AG04450 (cell line): ENCODE data around the gene ANKS1B. TPM values are rescaled to one million over a fixed set of nuclear protein-coding genes. Genes with fewer than 3 reads are reported as not detected.

Experiments
- CTCF ChIA-PET: fragments of 300-600, 350-600 bp; formaldehyde crosslinking; extraction: SDS; loops from one replicate; lab custom pipeline; 2022; ENCODE audit warnings: antibody characterized with exemption, inconsistent platforms; lab: Charles Lee
- POLR2A ChIA-PET: fragments of 350-600 bp; formaldehyde crosslinking; extraction: SDS; loops from one replicate; lab custom pipeline; 2021; ENCODE audit warnings: antibody characterized with exemption, inconsistent platforms; lab: Yijun Ruan, JAX
- DNase-seq: peaks from one replicate; pipeline ENCODE4 v3.0.0-alpha.2; 2011; ENCODE audit warnings: low read depth, low spot score
- H3K27ac ChIP-seq: one replicate; pipeline ENCODE4 v1.5.1; 2012; ENCODE audit warnings: low read depth, low read length, control low read depth
- H3K27me3 ChIP-seq: one replicate; pipeline ENCODE4 v1.6.0; 2012; ENCODE audit warnings: low read length; ENCODE audit not compliant: control insufficient read depth, insufficient read depth
- H3K4me3 ChIP-seq: 2 replicates; pipeline ENCODE4 v1.5.1; 2011; ENCODE audit warnings: mild to moderate bottlenecking, low read depth, low read length, control low read depth
- H3K9me3 ChIP-seq: 2 replicates; pipeline ENCODE4 v1.5.1; 2012; ENCODE audit warnings: low read length; ENCODE audit not compliant: control insufficient read depth, insufficient read depth
- CTCF ChIP-seq: IDR thresholded peaks from 2 replicates; pipeline ENCODE4 v1.5.1; 2011; ENCODE audit warnings: low read depth, low read length, control low read depth, inconsistent platforms
- polyA plus RNA-seq: library from polyadenylated mRNA; depleted of rRNA; stranded (reverse); fragments of >200 nt; gene quantifications from 2 replicates; pipeline ENCODE4 v1.2.3, GENCODE V29; 2011

ANKS1B gene
- polyA plus RNA-seq, 1 experiment, result 0.22 TPM

- H3K27ac ChIP-seq, result no peak overlapping the region
- ChIA-PET POLR2A (no interaction called here), CTCF (interaction anchor here (0.6 kb wide), 1 partner anchor 98 kb away, joined by 3 read pairs; no protein-coding TSS in a partner anchor)
- no peak overlapping the region for H3K4me3 ChIP-seq
- DNase-seq, result no peak
- no peak for TF ChIP-seq CTCF
- no peaks in the 10 kb centered on the region for H3K27me3 ChIP-seq
- H3K9me3 ChIP-seq, result no peaks in the 10 kb centered on the region
Measured at GRCh38 chr12:99759444-99759843, 225.3 kb downstream of the ANKS1B start.

DNA sequence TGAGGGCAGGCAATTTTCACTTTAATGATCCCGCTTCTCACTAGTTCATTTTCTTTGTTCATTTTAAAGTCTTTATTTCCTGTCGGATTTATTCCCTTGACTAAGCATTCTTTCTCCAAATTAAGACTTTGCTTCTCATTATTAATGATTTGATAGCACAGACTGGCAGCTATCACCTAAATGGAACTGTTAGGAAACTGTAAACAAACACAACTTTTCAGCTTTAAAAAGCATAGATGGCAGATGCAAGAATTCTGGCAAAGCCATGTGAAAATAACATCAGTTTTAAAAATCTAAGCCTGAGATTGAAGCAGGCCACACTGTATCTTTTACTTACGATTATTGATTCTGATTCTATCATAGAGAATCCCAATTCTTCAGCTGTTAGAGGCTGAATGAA lies 225.7 kb downstream of the ANKS1B start:
- TF ChIP-seq CTCF, result no peak
- Histone ChIP-seq H3K9me3 (no peaks in the 10 kb centered on the region), H3K27ac (no peak overlapping the region), H3K4me3 (no peak overlapping the region), H3K27me3 (no peaks in the 10 kb centered on the region)
- DNase-seq, result no peak
- ChIA-PET POLR2A (no interaction called here), CTCF (interaction anchor here (0.6 kb wide), 1 partner anchor 98 kb away, joined by 3 read pairs; no protein-coding TSS in a partner anchor)

DNA sequence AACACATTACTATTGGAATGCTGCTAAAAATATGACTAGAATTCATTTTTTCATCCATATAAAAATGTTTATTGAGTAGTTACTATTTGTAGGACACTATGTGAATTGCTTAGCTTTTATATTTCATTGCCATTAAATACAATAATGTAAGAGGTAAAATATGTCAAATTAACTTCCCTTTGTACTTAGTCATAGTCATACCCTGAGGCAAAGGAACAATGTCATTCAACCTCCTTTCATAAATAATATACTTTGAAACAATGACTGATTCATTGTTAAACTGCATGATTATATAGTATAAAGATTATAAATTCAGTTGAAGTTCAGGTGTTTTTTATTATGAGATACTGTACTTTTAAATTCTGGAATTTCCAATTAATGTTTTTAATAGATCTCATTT lies 232.0 kb downstream of the ANKS1B start:
- no peak for DNase-seq
- H3K27me3 ChIP-seq, result no peaks in the 10 kb centered on the region

GRCh38 chr12:99746538-99746937 lies 238.2 kb downstream of the ANKS1B start:
- ChIA-PET CTCF (no interaction called here), POLR2A (no interaction called here)
- DNase-seq, result no peak
- H3K4me3 ChIP-seq, result no peak overlapping the region
- no peaks in the 10 kb centered on the region for H3K27me3 ChIP-seq
- no peak for TF ChIP-seq CTCF
- H3K9me3 ChIP-seq, result no peaks in the 10 kb centered on the region
- H3K27ac ChIP-seq, result no peak overlapping the region

More for the DNA sequence above, 232.0 kb downstream of the ANKS1B start:
- CTCF ChIA-PET, result no interaction called here
- no peak for TF ChIP-seq CTCF
- no peaks in the 10 kb centered on the region for H3K9me3 ChIP-seq
- POLR2A ChIA-PET, result no interaction called here
- H3K27ac ChIP-seq, result no peak overlapping the region
- H3K4me3 ChIP-seq, result no peak overlapping the region

- DNase-seq, result no peak
Measured at GRCh38 chr12:99745895-99746294, 238.8 kb downstream of the ANKS1B start.

More at GRCh38 chr12:99745895-99746294, 238.8 kb downstream of the ANKS1B start:
- H3K27ac ChIP-seq, result no peak overlapping the region
- no peak overlapping the region for H3K4me3 ChIP-seq
- TF ChIP-seq CTCF, result no peak
- CTCF ChIA-PET, result no interaction called here
- H3K27me3 ChIP-seq, result no peaks in the 10 kb centered on the region
- POLR2A ChIA-PET, result no interaction called here
- peaks cover 2% of the 10 kb centered on the region; the same call in 1 of the 2 replicates for H3K9me3 ChIP-seq
